Nephron (organoid): ENCODE results near the gene DUOX2.
"Not testable (repeated sequence)": the region's sequence is repeated elsewhere in the genome, so short reads cannot be mapped to it uniquely, and the experiment has no call there.

Experiments used
- H3K27ac Mint-ChIP-seq, 3 experiments: 2 replicates each; pipeline ENCODE4 v1.8.0; 2020; ENCODE audit warnings: mixed read lengths in 3 of 3, mild to moderate bottlenecking in 2 of 3, moderate library complexity in 1 of 3
- H3K27me3 Mint-ChIP-seq: 2 replicates; pipeline ENCODE4 v1.8.0; 2021; ENCODE audit warnings: low read depth, mild to moderate bottlenecking, moderate library complexity, mixed read lengths
- H3K36me3 Mint-ChIP-seq: 2 replicates; pipeline ENCODE4 v1.8.0; 2020; ENCODE audit warnings: low read depth, mixed read lengths
- H3K4me1 Mint-ChIP-seq: 2 replicates; pipeline ENCODE4 v1.8.0; 2020; ENCODE audit warnings: mixed read lengths
- H3K4me3 Mint-ChIP-seq, 3 experiments: 2 replicates each; pipeline ENCODE4 v1.8.0; 2020; ENCODE audit warnings: mild to moderate bottlenecking in 3 of 3, mixed read lengths in 3 of 3, moderate library complexity in 2 of 3
- H3K9me3 Mint-ChIP-seq: 2 replicates; pipeline ENCODE4 v1.8.0; 2020; ENCODE audit warnings: mixed read lengths
- TF ChIP-seq, protein P1 (sequence below), 3 experiments: fragments of 200-600 bp; sonication (generic); IDR thresholded peaks; one replicate each; pipeline ENCODE4 v1.5.0; 2021; ENCODE audit warnings: antibody characterized with exemption in 3 of 3; ENCODE audit not compliant: unreplicated experiment in 3 of 3

The DUOX2 gene

DNA sequence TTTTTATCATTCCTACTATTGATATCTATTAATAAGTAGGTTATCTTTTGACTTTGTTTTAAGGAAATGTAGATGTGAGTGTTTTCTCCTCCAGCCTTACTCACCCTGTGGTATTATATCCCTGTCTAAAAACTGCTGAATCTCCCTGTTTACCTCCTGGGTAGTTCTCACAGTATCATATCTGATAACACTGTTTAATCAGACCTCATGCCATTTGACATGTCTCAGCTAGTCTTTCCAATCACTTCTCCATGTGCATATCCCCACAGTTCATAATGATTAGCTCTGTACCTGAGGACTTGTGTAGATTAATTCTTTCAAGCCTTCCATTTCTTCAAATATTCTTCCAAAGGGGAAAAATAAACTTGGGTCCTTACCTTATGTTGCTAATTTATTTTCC lies 30.7 kb downstream of the DUOX2 start:
- TF ChIP-seq, protein P1, sequence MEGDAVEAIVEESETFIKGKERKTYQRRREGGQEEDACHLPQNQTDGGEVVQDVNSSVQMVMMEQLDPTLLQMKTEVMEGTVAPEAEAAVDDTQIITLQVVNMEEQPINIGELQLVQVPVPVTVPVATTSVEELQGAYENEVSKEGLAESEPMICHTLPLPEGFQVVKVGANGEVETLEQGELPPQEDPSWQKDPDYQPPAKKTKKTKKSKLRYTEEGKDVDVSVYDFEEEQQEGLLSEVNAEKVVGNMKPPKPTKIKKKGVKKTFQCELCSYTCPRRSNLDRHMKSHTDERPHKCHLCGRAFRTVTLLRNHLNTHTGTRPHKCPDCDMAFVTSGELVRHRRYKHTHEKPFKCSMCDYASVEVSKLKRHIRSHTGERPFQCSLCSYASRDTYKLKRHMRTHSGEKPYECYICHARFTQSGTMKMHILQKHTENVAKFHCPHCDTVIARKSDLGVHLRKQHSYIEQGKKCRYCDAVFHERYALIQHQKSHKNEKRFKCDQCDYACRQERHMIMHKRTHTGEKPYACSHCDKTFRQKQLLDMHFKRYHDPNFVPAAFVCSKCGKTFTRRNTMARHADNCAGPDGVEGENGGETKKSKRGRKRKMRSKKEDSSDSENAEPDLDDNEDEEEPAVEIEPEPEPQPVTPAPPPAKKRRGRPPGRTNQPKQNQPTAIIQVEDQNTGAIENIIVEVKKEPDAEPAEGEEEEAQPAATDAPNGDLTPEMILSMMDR (IDR thresholded peaks at IDR 0.05; ENCODE audit: unreplicated experiment in 3 of 3) = no peak
- peaks cover 4% of the 10 kb centered on the region for H3K4me1 Mint-ChIP-seq
- no peaks in the 10 kb centered on the region for H3K36me3 Mint-ChIP-seq
- H3K27me3 Mint-ChIP-seq = peaks cover 19% of the 10 kb centered on the region
- H3K9me3 Mint-ChIP-seq = no peaks in the 10 kb centered on the region
- H3K4me3 Mint-ChIP-seq = no peak overlapping the region
- no peak overlapping the region for H3K27ac Mint-ChIP-seq

DNA sequence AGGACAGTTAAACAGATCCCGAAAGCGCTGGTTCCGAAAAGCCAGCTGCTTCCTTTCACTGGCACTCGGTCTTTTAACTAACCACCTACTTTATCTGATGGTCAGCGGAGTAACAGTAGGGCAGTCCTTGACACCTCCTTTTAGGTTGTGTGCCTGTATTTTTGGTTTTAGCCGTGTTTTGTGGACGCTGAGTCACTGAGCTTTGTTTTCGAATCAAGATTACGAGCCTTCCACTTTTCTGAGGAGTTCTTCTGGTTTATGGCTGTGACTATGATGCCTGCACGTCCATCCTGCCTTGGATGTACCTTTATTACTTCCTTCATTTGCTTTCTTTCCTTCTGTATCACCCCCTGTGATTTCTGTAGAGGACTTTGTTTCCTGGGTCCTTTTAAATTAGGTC lies 31.6 kb downstream of the DUOX2 start:
- H3K27ac Mint-ChIP-seq, H3K4me3 Mint-ChIP-seq, H3K9me3 Mint-ChIP-seq, H3K36me3 Mint-ChIP-seq, H3K4me1 Mint-ChIP-seq: not testable (repeated sequence)
- peaks cover 19% of the 10 kb centered on the region for H3K27me3 Mint-ChIP-seq

DNA sequence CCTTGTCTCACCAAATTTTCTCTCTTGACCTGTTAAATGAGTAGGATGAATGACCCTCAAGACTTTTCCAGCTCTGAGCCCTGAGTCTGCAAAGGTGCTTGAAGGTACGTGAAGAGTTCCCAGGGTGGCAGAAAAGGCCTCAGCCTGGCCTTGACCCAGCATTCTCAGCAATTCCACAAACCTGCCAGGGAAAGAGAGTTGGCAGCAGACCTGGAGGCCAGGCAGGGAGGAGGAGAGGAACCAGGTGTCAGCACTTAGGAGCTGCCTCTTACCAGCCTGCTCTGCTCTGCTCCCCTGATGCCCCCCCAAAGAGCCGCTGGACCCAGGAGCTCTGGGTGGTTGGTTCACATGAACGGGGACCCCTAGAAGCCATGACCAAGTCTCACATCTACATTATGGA lies 33.4 kb downstream of the DUOX2 start:
- not testable (repeated sequence) for H3K4me1 Mint-ChIP-seq, H3K27ac Mint-ChIP-seq, H3K4me3 Mint-ChIP-seq, H3K36me3 Mint-ChIP-seq, H3K9me3 Mint-ChIP-seq
- H3K27me3 Mint-ChIP-seq = peaks cover 19% of the 10 kb centered on the region

DNA sequence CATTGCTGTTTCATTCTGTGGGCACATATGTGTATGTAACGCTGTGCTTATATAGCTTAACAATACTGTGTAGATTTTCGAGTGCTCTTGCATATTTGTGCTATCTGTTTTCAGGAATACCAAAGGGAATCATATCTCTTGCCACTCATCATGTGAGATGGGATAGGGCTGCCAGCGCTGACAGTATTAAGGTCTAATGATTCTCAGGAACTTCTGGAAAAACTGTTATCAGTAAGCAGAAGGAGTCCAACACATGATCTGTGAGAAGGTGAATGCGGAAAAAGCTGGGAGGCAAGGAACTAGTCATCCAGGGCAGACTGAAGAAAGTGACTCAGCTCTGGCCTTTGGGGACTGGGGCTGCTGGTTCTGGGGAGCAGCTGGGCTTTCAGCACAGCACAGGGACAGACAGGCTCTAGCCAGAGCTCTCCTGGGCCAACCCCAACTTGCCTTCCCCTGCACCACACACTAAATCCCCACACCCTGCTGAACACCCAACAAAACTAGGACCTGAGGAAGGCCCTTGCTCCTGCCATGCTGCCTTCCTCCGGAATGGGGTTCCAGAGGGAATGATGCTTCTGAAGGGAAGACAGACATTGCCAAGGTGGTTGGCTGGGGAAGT lies 34.2 kb downstream of the DUOX2 start:
- H3K4me3 Mint-ChIP-seq, H3K9me3 Mint-ChIP-seq, H3K27ac Mint-ChIP-seq, H3K36me3 Mint-ChIP-seq, H3K4me1 Mint-ChIP-seq: not testable (repeated sequence)
- H3K27me3 Mint-ChIP-seq = peaks cover 19% of the 10 kb centered on the region

DNA sequence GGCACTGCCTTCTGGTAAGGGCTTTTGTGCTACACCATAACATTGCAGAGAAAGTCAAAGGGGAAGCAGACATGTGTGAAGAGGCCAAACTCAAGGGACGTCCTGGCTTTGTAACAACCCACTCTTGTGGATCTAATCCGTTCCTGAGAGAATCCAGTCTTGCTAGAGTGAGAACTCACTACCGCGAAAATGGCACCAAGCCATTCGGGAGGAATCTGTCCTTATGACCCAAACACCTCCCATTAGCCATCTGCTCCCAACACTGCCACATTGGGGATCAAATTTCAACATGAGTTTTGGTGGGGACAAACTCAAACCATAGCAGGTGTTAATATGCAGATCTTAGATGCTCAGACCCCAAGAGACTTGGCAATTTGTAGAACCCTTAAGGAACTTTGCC lies 34.8 kb downstream of the DUOX2 start:
- not testable (repeated sequence) for H3K4me1 Mint-ChIP-seq, H3K4me3 Mint-ChIP-seq, H3K27ac Mint-ChIP-seq, H3K9me3 Mint-ChIP-seq, H3K36me3 Mint-ChIP-seq
- H3K27me3 Mint-ChIP-seq = peaks cover 14% of the 10 kb centered on the region

DNA sequence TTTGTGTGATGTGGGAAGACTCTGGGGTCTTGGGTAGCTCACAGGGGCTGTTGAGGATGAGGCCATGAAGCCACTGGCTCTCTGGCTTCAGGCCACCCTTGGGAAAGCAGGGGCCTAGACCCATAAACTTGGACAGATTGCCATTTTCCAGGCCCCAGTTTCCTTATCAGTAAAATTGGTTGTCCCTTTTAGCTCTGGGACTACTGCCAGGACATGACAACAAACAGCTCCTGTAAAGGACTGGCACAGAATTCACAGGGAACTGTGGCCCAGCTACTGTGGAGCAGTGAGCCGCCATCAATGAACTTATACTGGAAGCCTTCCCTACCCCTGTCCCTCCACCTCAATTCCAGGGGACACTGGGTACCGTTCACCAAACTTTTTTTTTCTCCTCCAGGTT lies 36.6 kb downstream of the DUOX2 start:
- H3K9me3 Mint-ChIP-seq, H3K36me3 Mint-ChIP-seq: not testable (repeated sequence)

DNA sequence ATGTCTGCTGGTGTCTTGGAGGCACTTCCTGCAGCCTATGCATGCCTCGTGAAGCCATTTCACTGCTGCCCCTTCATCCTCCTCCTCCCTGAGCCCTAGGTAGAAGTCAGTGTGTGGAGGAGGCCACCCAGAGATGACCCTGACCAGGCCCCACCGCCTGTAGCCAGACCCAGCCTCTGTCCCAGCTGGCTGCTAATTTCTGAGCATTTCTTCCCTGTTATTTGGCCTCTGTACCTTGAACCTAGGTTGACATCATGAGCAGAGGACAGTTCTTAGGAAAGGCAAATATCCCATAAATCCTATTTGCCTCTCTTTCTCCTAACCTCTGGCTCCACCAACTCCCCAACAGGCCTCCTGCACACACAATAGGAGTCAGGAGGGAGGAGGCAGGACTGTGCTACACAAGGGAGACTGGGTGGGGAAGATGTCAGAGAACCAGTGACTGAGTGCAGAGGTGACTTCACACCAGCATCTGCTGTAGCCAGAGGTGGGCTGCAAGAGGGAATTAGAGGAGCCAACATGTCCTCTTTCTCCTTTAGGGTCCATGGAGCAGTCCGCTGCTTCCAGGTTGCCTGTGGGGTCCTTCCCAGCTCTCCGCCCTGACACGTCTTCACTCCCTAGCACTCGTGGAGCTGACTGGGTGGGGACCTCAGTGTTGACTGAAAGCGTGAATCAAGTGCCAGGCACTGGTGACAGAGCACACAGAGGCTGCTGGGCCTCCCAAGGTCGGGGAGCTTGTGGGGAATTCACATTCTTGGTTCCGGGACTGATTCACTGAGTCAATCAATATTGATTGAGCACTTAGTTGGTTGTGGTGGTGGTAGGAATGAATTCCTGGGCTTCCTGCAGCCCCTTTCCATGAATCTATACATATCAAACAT lies 38.3 kb downstream of the DUOX2 start:
- not testable (repeated sequence) for H3K27me3 Mint-ChIP-seq, H3K36me3 Mint-ChIP-seq, H3K27ac Mint-ChIP-seq, H3K4me3 Mint-ChIP-seq, H3K4me1 Mint-ChIP-seq, H3K9me3 Mint-ChIP-seq

More for the DNA sequence above, 36.6 kb downstream of the DUOX2 start:
- H3K4me1 Mint-ChIP-seq, H3K4me3 Mint-ChIP-seq, H3K27ac Mint-ChIP-seq, H3K27me3 Mint-ChIP-seq: not testable (repeated sequence)

DNA sequence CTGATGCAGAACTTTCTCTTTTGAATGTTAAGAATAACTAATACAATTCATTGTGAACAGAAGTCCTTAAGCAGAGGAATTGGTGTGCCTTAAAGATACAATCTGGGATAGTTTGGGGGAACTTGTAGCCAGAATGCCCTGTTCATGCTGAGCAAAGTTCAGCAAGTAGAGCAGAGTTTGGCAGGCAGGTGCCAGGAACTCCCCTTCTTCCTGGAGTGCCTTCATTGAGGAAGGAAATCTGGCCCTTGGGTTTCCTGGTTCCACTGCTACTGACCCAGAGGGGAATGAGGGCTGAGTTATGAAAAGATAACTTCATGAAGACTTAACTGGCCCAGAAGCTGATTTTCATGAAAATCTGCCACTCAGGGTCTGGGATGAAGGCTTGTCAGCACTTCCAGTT lies 40.4 kb downstream of the DUOX2 start:
- H3K4me3 Mint-ChIP-seq, H3K36me3 Mint-ChIP-seq, H3K27ac Mint-ChIP-seq, H3K9me3 Mint-ChIP-seq, H3K27me3 Mint-ChIP-seq, H3K4me1 Mint-ChIP-seq: not testable (repeated sequence)

DNA sequence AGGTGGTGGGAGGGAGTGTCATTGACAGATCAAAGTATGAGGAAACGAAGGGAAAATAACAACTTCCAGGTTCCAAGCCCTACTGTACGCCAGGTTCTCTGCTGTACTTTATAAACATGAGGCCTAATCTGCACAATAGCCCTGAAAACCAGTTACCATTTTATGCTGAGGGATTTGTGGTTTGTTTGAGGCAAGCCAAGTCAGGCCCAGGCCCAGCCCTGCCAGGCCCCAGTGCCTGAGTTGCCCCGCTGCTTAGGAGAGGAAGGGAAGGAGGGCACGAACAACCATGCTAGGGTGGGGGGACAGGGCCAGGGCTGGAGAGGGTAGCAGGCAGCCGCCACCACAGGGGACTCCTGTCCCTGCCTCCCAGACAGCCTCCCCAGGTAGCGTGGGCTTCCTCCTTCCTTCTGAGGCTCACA lies 44.0 kb downstream of the DUOX2 start:
- not testable (repeated sequence) for H3K27ac Mint-ChIP-seq, H3K27me3 Mint-ChIP-seq, H3K4me1 Mint-ChIP-seq, H3K4me3 Mint-ChIP-seq, H3K9me3 Mint-ChIP-seq
- H3K36me3 Mint-ChIP-seq = peaks cover 23% of the 10 kb centered on the region

DNA sequence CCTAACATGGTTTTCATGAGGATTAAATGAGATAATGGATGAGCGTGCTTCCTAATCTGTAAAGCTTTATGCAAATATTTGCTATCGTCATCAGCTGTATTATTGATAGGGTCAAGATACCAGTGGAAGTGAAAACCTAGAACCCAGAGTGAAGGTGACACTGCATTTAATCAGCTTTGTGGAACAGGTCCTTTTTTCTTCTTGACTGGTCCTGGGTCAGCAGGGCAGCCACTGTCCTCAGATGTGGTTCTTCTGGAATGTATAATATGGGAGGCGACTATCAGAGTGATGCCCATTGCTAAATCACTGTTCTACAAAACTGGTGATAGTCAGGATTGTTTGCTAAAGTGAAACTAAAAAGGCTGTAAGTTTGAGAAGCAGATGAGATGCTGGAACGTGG lies 49.6 kb downstream of the DUOX2 start:
- Mint-ChIP-seq H3K9me3 (no peaks in the 10 kb centered on the region), H3K27me3 (no peaks in the 10 kb centered on the region), H3K4me1 (no peaks in the 10 kb centered on the region), H3K4me3 (no peak overlapping the region), H3K27ac (no peak overlapping the region), H3K36me3 (peaks cover 36% of the 10 kb centered on the region)
- TF ChIP-seq, protein P1 (IDR thresholded peaks at IDR 0.05; ENCODE audit: unreplicated experiment in 3 of 3) = no peak

DNA sequence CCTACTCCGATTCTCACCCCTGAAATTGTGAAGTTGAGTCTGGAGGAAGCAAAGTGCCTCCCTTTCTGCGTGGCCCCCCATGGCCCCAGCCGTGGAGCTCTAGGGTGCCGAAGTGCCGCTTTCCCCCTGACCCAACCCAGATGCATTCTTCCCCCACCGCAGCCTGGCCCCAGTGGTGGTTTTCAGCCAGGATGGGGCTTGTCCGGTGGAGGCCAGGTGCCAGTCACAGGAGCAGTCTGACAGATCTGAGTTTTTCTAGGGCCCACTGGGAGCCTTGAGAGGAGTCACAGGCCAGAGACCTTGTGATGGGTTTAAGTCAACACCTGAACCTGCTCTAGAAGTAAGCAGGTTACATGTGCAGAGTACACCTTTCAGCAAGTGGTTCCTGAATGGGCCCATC lies 51.7 kb downstream of the DUOX2 start:
- peaks cover 44% of the 10 kb centered on the region for H3K36me3 Mint-ChIP-seq
- H3K27ac Mint-ChIP-seq, H3K27me3 Mint-ChIP-seq, H3K4me3 Mint-ChIP-seq, H3K9me3 Mint-ChIP-seq, H3K4me1 Mint-ChIP-seq: not testable (repeated sequence)

DNA sequence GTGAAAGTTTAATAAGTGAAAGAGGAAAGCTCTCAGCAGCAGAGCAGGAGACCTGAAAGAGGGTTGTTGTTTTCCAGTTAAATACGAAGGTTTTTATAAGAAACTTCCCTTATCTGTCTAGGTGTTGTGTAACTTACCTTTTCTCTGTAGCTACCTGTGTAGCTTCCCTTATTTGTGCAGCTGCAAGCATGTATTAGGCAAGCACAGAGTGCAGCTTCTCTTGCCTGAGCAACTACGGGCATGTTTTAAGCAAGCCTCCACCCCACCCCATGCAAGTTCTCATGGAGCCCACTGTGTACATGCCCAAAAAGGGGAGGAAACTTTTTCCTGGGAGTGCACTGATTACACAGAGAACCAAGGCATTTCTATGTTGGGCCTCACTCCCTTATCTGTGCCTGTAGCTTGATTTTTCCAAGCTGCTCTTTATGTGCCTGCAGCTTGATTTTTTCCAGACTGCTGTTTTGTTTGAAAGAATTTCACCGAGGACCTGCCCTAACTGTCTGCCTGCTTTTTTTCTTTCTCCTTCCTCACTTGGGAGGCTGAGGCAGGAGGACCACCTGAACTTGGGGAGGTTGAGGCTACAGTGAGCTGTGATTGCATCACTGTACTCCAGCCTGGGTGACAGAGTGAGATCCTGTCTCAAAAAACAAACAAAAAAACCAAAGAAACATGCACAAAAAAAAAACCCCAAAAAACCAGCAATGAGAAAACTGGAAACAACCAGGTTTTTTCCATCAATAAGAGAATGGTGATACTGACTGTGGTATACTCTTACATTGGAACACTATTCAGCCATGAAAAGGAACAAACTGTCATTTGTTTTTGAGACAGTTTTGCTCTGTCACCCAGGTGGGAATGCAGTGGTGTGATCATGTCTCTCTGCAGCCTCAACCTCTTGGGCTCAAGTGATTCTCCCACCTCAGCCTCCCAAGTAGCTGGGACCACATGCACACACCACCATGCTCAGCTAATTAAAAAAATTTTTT lies 55.0 kb downstream of the DUOX2 start:
- not testable (repeated sequence) for H3K9me3 Mint-ChIP-seq, H3K4me1 Mint-ChIP-seq, H3K27me3 Mint-ChIP-seq, H3K4me3 Mint-ChIP-seq, H3K27ac Mint-ChIP-seq
- peaks cover 46% of the 10 kb centered on the region for H3K36me3 Mint-ChIP-seq
